WI38 (cell line): ENCODE measurements around the gene OR11H7.
"Not testable (repeated sequence)": the region's sequence is repeated elsewhere in the genome, so short reads cannot be mapped to it uniquely, and the experiment has no call there.

Source experiments
- H3K4me3 ChIP-seq: 2 replicates; pipeline ENCODE4 v1.5.1; 2011; ENCODE audit warnings: low read depth, mild to moderate bottlenecking, control low read depth, low read length
- TF ChIP-seq, protein P1 (sequence below): IDR thresholded peaks from 2 replicates; pipeline ENCODE4 v1.5.1; 2012; ENCODE audit warnings: low read depth, mild to moderate bottlenecking, control low read depth, low read length

OR11H7 gene

DNA sequence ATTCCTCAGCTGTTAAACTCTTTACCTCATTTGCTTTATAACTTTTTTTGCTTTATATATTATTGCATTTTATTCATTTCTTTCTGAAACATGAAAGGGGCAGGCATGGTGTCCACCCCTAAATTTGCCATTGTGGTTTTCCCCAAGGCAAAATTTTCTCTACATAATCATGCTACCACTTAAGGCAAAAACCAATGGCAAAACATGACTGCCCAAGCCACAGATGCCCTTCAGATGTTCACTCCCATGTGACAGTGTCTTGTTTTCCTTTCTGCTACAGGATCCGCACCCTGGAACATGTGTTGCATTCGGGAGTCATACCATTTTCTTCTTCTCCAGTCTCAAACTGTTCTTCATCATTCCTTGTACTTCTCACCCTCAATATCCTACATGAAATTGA lies 48.6 kb downstream of the OR11H7 start:
- no peak overlapping the region for H3K4me3 ChIP-seq
- TF ChIP-seq, protein P1, sequence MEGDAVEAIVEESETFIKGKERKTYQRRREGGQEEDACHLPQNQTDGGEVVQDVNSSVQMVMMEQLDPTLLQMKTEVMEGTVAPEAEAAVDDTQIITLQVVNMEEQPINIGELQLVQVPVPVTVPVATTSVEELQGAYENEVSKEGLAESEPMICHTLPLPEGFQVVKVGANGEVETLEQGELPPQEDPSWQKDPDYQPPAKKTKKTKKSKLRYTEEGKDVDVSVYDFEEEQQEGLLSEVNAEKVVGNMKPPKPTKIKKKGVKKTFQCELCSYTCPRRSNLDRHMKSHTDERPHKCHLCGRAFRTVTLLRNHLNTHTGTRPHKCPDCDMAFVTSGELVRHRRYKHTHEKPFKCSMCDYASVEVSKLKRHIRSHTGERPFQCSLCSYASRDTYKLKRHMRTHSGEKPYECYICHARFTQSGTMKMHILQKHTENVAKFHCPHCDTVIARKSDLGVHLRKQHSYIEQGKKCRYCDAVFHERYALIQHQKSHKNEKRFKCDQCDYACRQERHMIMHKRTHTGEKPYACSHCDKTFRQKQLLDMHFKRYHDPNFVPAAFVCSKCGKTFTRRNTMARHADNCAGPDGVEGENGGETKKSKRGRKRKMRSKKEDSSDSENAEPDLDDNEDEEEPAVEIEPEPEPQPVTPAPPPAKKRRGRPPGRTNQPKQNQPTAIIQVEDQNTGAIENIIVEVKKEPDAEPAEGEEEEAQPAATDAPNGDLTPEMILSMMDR = no peak

DNA sequence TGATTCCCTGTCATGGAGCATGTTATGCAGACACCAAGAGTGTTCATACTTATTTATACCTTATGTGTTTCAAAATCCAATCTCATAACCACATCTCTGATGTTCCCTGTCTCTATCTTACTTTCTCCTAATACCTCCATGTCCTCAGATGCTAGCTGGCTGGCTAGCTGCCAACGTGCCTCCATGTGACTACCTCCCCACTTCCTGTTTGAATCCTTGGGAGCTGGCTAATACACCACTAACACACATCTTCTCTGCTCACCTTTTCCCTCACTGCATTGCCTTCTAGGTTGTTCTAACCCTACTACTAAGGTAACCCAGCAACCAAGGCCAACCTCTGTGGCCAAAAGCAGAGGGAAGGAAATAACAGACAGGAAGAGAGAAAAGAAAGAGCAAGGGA lies 49.6 kb downstream of the OR11H7 start:
- TF ChIP-seq, protein P1 = no peak
- H3K4me3 ChIP-seq = no peak overlapping the region

DNA sequence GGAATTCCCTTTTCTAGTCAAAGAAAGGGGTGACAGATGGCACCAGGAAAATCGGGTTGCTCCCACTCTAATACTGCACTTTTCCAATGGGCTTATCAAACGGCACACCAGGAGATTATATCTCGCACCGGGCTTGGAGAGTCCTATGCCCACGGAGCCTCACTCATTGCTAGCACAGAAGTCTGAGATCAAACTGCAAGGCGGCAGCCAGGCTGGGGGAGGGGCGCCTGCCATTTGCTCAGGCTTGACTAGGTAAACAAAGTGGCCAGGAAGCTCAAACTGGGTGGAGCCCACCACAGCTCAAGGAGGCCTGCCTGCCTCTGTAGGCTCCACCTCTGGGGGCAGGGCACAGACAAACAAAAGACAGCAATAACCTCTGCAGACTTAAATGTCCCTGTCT lies 51.5 kb downstream of the OR11H7 start:
- H3K4me3 ChIP-seq = not testable (repeated sequence)
